ENCODE measurements around the gene ALDH1A1.

Gene ALDH1A1

DNA sequence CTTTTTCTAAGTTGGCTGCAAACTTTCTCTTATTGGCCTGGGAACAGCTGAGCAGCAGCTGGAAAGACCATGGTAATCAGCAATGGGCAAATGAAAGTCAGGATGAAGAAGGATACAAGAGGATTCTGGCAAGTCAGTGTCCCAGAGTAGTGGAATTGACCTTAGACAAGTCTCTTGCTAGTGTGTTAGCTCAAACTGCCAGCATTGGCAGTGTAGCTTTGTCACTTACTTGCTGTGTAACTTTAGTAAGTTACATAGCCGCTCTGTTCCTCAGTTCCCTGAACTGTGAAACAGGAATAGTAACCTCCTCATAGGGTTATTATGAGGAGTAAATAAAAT lies 3.6 kb downstream of the ALDH1A1 start:
- ATAC-seq: no peak
- TF ChIP-seq, protein P1, sequence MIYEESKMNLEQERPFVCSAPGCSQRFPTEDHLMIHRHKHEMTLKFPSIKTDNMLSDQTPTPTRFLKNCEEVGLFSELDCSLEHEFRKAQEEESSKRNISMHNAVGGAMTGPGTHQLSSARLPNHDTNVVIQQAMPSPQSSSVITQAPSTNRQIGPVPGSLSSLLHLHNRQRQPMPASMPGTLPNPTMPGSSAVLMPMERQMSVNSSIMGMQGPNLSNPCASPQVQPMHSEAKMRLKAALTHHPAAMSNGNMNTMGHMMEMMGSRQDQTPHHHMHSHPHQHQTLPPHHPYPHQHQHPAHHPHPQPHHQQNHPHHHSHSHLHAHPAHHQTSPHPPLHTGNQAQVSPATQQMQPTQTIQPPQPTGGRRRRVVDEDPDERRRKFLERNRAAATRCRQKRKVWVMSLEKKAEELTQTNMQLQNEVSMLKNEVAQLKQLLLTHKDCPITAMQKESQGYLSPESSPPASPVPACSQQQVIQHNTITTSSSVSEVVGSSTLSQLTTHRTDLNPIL (CRISPR knock-in tag; IDR thresholded peaks at IDR 0.05; ENCODE audit: low read depth): no peak
- TF ChIP-seq TOX (CRISPR knock-in tag; IDR thresholded peaks at IDR 0.05; ENCODE audit: borderline replicate concordance) (no peak), ISL1 (CRISPR knock-in tag; IDR thresholded peaks at IDR 0.05) (no peak), ZFP30 (CRISPR knock-in tag; IDR thresholded peaks at IDR 0.05) (no peak), ZNF70 (CRISPR knock-in tag; IDR thresholded peaks at IDR 0.05) (no peak), SNAI2 (CRISPR knock-in tag; IDR thresholded peaks at IDR 0.05) (no peak), ZFP3 (CRISPR knock-in tag; IDR thresholded peaks at IDR 0.05) (no peak), ESRRG (CRISPR knock-in tag; IDR thresholded peaks at IDR 0.05) (no peak), ZC3H10 (CRISPR knock-in tag; IDR thresholded peaks at IDR 0.05) (no peak)
- TF ChIP-seq, protein P2, sequence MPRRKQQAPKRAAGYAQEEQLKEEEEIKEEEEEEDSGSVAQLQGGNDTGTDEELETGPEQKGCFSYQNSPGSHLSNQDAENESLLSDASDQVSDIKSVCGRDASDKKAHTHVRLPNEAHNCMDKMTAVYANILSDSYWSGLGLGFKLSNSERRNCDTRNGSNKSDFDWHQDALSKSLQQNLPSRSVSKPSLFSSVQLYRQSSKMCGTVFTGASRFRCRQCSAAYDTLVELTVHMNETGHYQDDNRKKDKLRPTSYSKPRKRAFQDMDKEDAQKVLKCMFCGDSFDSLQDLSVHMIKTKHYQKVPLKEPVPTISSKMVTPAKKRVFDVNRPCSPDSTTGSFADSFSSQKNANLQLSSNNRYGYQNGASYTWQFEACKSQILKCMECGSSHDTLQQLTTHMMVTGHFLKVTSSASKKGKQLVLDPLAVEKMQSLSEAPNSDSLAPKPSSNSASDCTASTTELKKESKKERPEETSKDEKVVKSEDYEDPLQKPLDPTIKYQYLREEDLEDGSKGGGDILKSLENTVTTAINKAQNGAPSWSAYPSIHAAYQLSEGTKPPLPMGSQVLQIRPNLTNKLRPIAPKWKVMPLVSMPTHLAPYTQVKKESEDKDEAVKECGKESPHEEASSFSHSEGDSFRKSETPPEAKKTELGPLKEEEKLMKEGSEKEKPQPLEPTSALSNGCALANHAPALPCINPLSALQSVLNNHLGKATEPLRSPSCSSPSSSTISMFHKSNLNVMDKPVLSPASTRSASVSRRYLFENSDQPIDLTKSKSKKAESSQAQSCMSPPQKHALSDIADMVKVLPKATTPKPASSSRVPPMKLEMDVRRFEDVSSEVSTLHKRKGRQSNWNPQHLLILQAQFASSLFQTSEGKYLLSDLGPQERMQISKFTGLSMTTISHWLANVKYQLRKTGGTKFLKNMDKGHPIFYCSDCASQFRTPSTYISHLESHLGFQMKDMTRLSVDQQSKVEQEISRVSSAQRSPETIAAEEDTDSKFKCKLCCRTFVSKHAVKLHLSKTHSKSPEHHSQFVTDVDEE (CRISPR knock-in tag; IDR thresholded peaks at IDR 0.05): no peak
- TF ChIP-seq, protein P3, sequence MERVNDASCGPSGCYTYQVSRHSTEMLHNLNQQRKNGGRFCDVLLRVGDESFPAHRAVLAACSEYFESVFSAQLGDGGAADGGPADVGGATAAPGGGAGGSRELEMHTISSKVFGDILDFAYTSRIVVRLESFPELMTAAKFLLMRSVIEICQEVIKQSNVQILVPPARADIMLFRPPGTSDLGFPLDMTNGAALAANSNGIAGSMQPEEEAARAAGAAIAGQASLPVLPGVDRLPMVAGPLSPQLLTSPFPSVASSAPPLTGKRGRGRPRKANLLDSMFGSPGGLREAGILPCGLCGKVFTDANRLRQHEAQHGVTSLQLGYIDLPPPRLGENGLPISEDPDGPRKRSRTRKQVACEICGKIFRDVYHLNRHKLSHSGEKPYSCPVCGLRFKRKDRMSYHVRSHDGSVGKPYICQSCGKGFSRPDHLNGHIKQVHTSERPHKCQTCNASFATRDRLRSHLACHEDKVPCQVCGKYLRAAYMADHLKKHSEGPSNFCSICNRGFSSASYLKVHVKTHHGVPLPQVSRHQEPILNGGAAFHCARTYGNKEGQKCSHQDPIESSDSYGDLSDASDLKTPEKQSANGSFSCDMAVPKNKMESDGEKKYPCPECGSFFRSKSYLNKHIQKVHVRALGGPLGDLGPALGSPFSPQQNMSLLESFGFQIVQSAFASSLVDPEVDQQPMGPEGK (CRISPR knock-in tag; IDR thresholded peaks at IDR 0.05; ENCODE audit: borderline replicate concordance): no peak

DNA sequence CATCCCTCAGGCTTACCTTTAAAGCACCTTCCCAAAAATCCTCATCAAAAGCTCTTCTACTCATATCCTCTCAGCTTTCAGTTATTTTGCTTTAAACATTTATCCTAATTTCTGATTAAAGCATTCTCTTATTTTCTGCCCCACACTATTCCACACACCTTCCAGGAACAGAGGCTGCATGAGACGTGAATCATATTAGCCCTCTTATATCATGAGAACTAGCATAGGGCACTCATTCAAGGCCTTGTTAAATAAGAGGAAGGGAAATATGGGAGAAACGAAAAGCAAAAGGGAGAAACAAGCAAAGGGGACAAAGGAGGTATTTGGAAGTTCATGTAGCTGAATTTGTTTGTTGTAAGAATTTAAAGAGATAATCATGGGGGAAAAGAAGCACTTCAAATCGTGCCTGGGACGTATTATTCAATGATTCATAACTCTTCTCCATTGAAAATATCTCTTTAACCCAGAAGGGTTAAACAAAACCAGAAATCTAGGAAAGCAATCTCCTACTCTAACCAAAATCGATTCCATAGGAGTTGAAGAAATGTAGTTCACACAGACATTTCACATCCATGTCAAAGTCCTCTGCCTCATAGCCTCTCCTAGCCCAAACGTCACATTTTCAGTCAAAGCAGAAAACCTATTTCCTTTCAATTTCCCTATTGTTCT lies 4.1 kb downstream of the ALDH1A1 start:
- no peak for TF ChIP-seq ARNTL (CRISPR knock-in tag; IDR thresholded peaks at IDR 0.05; ENCODE audit: borderline replicate concordance, low read depth)
- no peak for TF ChIP-seq BACH2 (CRISPR knock-in tag; IDR thresholded peaks at IDR 0.05; ENCODE audit: borderline replicate concordance)
- TF ChIP-seq, protein P1 (CRISPR knock-in tag; IDR thresholded peaks at IDR 0.05; ENCODE audit: low read depth): no peak
- TF ChIP-seq TCF4 (CRISPR knock-in tag; IDR thresholded peaks at IDR 0.05; ENCODE audit: borderline replicate concordance): no peak
- TF ChIP-seq, protein P4, sequence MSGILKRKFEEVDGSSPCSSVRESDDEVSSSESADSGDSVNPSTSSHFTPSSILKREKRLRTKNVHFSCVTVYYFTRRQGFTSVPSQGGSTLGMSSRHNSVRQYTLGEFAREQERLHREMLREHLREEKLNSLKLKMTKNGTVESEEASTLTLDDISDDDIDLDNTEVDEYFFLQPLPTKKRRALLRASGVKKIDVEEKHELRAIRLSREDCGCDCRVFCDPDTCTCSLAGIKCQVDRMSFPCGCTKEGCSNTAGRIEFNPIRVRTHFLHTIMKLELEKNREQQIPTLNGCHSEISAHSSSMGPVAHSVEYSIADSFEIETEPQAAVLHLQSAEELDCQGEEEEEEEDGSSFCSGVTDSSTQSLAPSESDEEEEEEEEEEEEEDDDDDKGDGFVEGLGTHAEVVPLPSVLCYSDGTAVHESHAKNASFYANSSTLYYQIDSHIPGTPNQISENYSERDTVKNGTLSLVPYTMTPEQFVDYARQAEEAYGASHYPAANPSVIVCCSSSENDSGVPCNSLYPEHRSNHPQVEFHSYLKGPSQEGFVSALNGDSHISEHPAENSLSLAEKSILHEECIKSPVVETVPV (CRISPR knock-in tag; IDR thresholded peaks at IDR 0.05): no peak
- TF ChIP-seq CSDC2 (CRISPR knock-in tag; IDR thresholded peaks at IDR 0.05): no peak
- TF ChIP-seq, protein P3 (CRISPR knock-in tag; IDR thresholded peaks at IDR 0.05; ENCODE audit: borderline replicate concordance): no peak
- no peak for TF ChIP-seq SNAI2 (CRISPR knock-in tag; IDR thresholded peaks at IDR 0.05)
- no peak for TF ChIP-seq ZFP30 (CRISPR knock-in tag; IDR thresholded peaks at IDR 0.05)
- TF ChIP-seq OSR1 (CRISPR knock-in tag; IDR thresholded peaks at IDR 0.05): no peak
- no peak for TF ChIP-seq RARB (CRISPR knock-in tag; IDR thresholded peaks at IDR 0.05)
- no peak for TF ChIP-seq GLIS3 (CRISPR knock-in tag; IDR thresholded peaks at IDR 0.05)
- TF ChIP-seq ZNF70 (CRISPR knock-in tag; IDR thresholded peaks at IDR 0.05): no peak
- no peak for TF ChIP-seq ZC3H10 (CRISPR knock-in tag; IDR thresholded peaks at IDR 0.05)
- no peak for TF ChIP-seq ZNF8 (CRISPR knock-in tag; IDR thresholded peaks at IDR 0.05)
- TF ChIP-seq TOX (CRISPR knock-in tag; IDR thresholded peaks at IDR 0.05; ENCODE audit: borderline replicate concordance): no peak
- TF ChIP-seq ISL1 (CRISPR knock-in tag; IDR thresholded peaks at IDR 0.05): no peak
- no peak for TF ChIP-seq PPARA (CRISPR knock-in tag; IDR thresholded peaks at IDR 0.05; ENCODE audit: borderline replicate concordance)
- TF ChIP-seq ZFP3 (CRISPR knock-in tag; IDR thresholded peaks at IDR 0.05): no peak

More for the DNA sequence above, 4.1 kb downstream of the ALDH1A1 start:
- ATAC-seq: no peak
